GM18861 (cell line): ENCODE data around the gene POMT2.

Experiments used
- ATAC-seq: cut with Tn5 transposase; IDR thresholded peaks from one replicate; pipeline ENCODE4 v1.9.1; 2021; ENCODE audit not compliant: unreplicated experiment

The POMT2 gene

DNA sequence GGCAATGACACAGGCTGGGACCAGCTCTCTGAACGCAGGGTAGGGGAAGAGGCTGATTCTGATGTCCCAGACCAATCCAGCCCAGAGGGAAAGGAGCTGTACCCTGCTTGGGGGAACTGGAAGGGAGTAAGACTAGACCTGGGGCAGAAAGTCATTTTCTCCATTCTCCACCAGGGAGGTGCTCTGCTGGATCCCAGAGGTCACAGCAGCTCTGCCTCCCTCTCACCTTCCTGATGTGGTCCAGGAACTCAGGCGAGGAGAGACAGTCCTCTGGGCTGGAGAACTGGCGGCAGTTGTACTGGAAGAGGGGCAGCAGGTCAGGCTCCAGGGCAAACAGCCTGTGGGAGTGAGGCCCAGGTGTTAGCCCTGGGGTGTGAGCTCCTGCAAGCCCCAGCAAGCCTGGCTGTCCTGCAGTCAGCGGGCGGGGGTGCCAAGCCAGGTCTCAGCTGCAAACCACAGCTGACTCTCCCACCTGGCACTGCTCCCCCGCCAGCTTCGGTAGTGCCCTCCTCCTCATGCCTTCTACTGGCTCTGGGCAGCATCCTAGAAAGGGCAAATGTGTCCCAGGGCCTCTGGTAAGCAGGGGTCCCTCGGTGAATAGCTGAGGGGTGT is 51.6 kb downstream of the POMT2 start:
- ATAC-seq: no peak

DNA sequence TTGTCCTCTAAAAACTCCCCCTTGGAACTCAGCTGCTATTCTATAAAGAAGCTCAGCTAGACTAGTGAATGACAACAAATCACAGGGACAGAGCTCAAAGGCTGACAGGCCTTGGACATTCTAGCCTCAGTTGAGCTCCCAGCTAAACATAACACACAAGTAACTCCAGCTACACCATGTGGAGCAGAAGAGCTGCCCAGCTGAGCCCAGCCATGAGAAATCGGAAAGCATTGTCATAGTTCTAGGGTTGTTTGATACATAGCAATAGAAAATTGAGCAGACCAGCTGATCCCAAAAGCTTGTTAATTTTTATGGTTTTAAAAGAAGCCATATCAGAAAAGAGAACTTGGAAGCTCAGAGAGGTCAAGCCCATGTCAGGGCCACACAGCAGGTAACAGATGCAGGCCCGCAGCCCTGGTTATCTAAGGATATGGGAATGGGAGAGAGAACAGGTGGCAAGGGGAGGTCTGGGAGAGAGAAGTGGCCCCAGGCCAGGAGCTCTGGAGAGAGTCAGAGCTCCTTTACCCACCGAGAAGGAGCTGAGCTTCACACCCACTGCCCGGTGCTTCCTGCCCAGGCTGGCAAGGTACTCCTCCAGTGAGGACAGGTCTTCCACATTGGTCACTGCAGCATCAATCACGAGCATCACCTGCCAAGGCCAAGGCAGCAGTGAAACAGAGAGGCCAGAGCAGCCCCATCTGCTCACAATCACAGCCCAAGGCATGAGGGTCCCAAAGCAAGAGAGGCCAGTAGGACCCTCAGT is 52.6 kb downstream of the POMT2 start:
- no peak for ATAC-seq

DNA sequence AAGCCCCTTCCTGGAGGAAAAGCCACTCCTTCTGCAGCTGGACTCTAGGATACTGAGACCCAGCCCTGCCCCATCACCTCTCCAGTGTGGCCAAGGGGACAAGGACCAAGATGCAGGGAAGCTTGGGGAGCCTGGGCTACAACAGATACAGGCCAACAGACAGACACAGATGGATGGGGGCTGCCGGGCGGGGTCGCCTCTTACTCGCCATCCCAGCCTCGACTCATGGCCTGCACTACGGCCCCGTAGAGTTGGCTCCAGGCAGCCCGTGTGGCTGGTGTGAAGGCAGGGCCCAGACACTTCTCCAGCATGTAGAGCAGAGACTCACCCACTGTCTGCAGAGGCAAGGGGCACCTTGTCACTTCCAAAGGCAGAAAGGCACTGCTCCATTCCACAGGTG is 54.3 kb downstream of the POMT2 start:
- no peak for ATAC-seq

DNA sequence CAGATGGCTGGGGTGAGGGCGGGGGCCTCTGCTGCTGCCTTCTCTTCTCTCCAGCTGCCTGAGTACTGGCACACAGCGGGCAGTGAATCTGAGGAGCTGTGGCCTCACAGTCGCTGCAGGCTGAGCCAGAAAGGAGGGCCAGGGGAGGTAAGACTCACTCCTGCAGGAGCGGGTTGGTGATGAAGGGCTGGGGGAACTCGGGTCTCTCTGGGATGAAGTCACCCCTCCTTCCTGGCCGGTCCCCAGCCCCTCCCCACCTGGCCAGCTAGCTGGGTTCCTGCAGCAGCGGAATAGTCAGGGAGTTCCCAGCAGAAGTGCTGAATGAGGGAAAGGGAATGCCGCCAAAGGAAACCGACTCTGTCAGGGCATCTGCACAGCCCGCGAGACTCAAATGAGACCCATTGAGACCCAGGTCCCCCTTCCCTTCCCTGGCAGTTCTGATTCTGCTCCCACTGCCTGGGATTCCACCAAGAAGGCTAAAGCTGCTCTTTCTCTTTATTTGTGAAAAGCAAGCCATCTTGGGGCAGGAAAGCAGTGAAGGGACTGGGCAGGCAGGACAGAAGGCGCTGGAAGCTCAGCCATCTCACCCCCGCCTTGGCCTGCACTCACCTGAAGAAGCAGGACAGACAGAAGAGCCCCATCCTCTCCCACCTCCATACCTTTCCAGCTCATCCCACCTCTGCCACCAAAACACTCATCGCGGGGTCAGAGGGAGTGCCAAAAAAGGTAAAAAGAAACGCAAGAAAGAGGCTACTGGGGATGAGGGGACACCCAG is 54.9 kb downstream of the POMT2 start:
- no peak for ATAC-seq

DNA sequence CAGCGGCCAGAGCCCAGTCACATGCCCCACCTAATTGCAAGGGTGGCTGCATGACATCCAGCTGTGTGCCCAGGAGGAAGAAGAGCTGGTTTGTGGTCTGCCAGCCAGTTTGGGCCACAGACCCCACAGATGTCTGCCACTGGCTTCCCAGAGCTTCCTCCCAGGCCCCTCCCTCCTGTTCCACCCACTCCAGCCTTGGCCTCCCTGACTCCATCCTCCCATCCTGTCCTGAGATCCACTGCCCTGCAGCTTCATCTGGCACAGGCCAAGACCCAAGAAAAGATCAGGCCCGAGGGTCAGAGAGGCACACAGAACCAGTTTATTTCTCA is 55.5 kb downstream of the POMT2 start:
- ATAC-seq: no peak

DNA sequence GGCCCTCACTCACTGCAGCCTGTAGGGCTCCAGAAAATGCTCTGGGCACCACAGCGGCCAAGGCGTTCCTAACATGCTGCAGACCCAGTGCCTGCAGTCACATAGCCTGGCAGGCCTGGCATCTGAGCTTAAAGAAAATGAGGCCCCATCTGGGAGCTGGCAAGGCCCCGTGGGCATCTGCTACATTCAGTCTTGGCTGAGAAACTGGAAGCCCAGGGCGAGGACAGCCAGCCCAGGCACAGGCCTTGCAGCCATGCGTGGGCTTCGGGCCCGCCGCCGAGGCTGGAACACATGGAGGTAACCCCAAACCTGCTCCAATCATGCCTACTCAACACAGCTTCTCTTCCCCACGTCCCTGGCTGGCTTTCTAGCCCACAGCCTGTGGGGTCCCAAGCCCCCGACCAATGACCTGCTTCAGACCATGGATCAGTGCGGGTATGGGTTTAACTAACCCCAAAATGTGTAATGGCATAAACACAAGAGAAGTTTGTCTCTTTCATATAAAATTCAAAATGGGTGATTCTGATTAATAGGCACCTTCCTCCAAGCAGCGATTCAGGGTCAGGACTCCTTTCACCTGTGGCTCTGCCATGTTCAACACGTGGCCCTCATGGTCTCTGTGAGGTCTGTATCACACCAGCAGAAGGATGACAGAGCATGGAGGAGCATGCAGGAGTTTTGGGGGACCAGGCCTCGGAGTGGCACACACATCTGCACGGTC is 56.1 kb downstream of the POMT2 start:
- no peak for ATAC-seq

DNA sequence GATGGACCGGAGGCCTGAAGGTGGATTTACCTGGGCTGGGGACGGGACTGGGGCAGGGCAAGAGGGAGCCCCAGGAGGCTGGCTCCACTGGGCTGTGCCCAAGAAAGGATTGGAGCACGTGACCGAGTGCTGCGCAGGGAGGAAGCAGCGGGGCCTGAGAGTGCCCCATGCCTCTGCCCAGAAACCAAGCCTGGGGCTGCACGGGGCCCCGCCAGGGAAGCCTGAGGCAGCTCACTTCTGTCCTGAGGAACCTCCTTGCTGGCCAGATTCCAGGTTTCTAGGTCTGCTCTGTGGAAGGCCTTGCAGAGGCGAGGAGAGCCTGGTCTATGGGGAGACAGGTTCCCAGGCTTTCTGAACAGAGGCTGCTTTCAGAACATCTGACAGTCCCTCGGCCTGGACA is 60.1 kb downstream of the POMT2 start:
- ATAC-seq: no peak

DNA sequence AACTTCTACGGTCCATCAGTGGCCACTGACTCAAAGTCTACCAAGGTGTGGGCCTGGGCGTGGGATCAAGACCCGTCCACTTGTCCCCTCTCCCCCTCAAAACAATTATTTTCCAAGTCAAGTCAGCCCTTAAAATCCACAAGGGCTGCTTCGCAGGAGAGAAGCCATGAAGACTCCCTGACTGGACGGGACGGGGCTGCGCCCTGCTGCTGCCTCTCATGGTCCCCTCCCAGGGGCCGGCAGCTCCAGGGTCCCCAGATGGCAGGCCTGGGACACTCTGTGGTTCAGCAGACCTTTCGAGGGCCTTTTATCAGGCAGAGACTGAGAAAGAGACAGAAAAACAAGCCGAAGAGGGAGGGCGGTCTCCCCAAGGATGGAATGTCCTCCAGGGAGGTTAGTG is 60.5 kb downstream of the POMT2 start:
- ATAC-seq: no peak

DNA sequence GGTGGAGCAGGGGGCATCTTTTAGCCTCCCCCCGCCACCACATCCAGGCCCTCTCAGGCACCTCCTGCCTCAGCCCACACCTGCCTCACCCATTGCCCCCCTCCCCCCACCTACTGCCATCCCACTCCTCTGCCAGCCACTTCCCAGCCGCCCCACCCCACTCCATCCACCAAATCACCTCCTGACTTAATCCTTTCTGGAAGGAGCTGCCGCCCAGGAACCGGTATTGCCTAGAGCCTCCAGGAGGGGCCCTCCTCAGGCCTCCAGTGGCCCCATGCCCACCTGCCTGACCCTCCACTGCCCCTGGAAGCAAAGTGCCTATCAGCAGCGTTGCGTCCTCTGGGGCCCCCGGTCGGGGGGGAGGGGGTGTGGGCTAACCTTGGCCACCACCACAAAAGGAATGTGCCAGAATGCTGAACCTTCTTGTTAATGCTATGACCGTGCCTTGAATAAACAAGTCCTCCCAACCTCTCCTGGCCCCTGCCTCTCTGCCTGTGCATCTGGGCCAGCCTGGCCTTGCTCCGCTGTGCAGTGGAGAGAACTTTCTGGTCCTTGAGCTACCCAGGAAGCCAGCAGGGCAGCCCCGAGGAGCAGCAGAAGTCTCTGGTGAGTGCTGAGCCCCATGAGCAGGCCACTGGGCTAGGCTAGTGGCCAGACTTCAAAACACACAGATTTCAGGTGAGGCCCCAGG is 61.5 kb downstream of the POMT2 start:
- ATAC-seq: no peak

DNA sequence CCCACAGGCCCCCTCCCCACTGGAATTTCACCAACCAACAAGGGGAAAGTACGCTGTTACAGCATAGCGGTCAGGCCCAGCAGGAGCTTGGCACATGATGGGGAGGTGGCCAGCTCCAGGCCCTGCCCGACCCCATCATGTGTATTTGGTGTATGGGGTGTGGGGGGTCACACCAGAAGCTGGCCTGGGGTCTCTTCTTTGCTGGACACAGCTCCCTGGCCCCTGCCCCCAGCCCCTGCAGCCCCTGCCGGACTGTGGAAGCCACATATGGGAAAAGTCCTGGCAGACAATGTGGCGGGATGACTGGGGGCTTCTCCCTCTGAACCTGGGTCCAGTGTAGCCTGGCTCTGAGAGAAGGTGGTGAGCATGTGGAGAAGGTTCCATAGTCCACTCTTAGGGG is 62.1 kb downstream of the POMT2 start:
- ATAC-seq: no peak

DNA sequence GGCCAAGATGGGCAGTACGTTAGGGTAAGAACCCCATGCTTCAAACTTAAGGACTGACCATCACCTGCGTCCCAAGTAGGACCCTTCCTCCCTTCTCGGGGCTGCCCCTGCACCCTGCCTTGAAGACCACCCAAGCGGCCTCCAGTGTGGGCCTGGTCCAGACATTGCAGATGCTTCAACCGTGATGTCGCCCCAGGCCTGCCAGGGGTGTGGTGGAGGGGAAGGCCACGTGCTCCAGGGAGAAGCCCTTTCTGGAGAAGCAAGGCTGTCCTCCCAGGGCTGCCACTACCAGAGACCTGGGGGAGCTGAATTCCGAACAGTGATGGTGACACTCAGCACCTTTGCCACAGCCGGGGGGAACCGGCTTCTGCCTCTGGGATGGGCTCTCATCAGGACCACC is 63.0 kb downstream of the POMT2 start:
- no peak for ATAC-seq

DNA sequence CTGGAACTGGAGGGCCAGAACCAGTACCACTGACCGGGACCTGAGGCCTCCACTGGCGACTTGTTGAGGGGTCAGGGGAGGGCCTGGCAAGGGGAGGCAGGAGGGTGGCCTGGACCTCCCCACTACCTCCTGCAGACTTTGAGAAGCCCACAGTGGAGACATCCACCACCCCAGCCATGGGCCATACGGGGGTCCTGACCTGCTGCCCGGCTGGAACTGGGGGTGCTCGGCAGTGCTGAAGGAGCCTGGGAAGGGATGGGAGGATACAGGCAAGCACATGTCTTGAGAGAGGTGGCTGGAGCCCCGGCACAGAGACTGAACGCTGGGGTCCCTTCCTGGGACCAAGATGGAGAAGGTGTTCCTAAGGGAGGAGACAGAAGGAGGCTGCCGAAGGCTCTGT is 64.0 kb downstream of the POMT2 start:
- ATAC-seq: no peak

DNA sequence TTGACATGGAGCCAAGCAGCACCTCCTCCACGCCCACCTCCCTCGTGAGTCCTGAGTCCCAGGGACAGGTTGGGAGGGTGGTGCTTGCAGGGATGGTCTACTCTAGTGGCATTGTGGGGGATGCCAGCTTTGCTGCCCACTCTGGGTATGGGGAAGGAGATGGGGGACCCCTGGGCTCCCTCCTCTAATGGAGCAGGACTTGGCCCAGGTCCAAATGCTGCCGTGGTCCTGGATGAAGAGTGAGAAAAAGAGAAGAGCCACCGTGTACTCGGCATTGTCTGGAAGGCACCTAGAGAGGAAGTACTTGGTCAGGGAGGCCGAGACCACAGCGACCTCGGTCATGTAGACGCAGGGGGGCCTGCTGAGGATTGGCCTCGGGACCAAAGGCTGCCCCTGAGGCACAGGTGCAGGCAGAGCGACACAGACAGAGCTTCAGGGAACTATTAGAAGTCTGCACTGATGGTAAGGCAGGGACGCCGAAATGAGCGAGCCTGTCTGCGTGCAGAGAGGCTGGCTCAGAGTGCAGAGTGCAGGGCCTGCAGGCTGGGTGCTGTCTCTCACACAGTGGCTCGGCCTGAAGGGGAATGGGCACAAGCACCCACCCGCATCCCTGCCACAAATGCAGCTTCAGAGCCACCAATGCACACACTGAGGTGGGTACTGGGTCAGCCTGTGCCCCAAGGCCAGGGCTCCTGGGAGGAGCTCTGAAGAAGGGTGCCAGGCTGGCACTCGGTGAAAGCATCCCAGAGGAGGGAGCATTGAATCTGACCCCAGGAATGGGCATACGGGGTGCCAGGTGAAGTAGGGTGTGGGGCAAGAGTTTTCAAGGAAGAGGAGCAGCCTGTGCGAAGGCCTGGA is 67.1 kb downstream of the POMT2 start:
- ATAC-seq: no peak

DNA sequence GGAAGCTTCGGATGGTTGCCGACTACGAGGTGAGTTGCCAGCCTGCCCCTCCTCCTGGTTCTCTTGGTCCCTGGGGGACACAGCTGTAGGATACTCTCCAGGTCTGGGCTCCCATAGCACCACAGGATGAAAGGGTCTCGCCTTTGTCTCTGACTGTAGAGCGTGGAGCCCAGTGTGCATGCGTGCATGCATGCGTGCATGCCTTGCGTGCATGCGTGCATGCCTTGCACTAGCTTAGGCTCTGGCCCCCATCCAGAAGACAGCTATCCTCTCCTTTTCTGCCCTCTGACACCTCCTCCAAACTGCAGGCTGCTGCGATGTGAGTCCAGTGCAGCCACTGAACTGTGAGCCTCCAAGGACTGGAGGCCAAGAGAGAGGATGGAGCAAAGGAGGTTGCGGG is 68.8 kb downstream of the POMT2 start:
- no peak for ATAC-seq

DNA sequence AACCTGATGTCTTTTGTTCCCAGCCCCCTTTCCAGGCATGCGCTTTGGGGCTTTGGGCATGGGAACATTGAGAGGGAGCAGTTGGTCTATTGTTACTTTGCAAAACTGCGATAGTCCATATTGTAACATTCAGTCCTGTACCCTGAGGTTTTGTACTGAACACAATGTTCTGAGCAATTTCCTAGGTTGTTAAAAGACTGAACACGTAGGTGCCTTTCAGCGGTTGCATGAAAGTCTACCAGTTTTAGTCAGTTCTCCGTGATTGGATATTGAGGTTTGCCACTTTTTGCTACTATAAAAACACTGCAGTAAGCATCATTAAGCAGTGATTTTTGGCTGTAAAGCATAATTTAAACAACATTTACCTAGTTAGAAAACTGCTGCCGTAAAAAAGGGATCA is 69.8 kb downstream of the POMT2 start:
- ATAC-seq: no peak

DNA sequence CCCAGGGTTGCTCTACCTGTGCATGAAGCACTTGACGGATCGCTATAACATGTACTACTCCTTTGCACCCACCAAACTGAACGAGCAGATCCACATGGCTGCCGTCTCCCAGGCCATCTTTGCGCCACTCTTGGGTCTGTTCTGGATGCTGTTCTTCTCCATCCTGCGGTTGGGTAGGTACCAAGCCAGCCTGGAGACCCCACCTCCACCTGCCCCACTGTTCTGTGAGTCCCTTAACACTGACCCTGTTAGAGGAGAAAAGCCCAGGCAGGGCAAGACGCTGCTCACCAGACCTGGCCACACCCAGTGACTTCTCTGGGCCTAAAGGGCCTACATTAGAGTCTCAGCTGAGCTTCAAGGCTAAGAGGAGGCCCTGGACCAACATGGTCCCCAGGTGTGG is 71.4 kb downstream of the POMT2 start:
- ATAC-seq: no peak

DNA sequence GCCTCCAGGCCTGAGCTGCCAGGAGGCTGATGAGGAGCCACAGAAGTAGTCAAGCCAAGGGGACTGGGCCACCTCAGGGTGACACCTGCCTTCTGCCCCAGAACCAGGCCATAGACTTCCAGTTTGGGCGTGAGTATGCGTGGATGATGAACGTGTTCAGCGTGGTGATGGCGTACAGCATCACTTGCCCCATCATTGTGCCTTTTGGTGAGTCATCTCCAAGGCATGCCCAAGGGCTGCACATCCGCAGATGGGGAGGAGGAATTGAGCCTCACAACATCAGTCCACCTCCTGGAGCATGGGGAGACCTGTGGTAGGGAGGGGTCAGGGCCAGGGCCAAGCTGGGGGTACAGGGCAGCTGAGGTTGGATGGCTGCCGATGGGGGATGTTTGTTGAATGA is 72.0 kb downstream of the POMT2 start:
- ATAC-seq: no peak

DNA sequence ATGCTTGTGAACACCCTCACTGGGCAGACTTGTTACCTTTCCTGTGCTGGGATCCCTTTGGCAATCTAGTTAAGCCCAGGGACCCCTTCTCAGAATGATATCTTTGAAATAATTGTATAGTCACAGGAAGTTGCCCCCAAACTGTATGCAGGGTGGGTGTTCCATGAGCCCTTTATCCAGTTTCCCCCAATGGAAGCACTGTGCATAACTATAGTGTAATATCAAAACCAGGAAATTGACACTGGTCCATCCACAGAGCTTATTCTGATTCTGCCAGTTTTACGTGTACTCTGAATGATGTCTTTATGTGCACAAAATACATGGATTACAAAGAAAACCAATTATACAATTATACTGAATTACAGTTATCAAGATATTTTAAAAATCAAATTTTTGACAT is 73.9 kb downstream of the POMT2 start:
- no peak for ATAC-seq

DNA sequence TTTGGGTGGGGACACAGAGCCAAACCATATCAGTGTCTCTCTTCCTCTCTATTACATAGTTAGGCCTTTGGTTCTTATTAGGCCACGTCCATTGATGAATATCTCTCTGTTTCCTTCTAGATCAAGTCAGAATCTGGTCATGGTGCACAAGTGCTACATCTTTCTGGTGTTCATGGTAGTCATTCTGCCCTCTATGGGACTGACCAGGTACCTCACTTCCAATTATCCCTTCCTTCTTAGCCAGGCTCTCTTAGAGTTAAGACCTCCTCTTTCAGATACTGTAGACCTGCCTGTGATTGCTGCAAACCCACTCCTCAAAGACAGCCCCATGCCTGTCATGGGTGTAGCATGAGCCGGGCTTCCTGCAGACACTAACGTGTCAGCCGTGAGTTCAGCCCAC is 74.9 kb downstream of the POMT2 start:
- no peak for ATAC-seq

DNA sequence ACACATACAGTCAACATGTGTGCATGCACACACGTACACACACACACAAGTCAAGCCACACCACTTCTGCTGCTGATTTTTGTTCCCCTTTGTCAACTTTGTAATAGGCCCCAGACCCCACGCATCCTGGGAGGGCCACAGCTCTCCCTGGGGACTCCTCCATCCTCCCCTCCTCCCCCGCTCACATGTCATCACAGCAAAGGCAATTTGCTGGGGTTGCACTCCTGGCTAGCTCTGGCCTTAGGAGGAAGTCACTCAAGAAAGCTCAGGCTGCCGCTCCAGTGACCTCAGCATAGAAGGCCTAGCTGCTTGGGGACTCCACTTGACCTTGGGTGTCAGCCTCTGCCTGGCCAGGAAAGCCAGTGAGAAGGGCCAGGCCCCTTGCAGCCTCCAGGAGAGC is 76.8 kb downstream of the POMT2 start:
- ATAC-seq: no peak
